ENCODE results near the gene PTPRC. TPM values are rescaled to one million over a fixed set of nuclear protein-coding genes. Genes with fewer than 3 reads are reported as not detected.
A peak's percentile ranks its signal among the peaks of the same experiment; 100 is the strongest.

Gene PTPRC
- total RNA-seq, 1 donor from 2014 or later, result not detected

GRCh38 chr1:198664068-198664788 is 25.4 kb downstream of the PTPRC start:
- Mint-ChIP-seq H3K4me3 (no peak overlapping the region), H3K36me3 (no peaks in the 10 kb centered on the region), H3K27ac (no peak overlapping the region), H3K27me3 (ENCODE audit: low read depth) (no peaks in the 10 kb centered on the region), H3K9me3 (no peaks in the 10 kb centered on the region), H3K4me1 (peaks cover 8% of the 10 kb centered on the region)
- no peak for DNase-seq (ENCODE audit: low spot score in 2 of 2, unreplicated experiment in 2 of 2)
- no peak for TF ChIP-seq CTCF (IDR thresholded peaks at IDR 0.05; ENCODE audit: unreplicated experiment)

GRCh38 chr1:198667186-198667585 is 28.3 kb downstream of the PTPRC start:
- no peaks in the 10 kb centered on the region for H3K36me3 Mint-ChIP-seq
- no peaks in the 10 kb centered on the region for H3K27me3 Mint-ChIP-seq (ENCODE audit: low read depth)
- TF ChIP-seq CTCF (IDR thresholded peaks at IDR 0.05; ENCODE audit: unreplicated experiment), result no peak
- H3K9me3 Mint-ChIP-seq, result no peaks in the 10 kb centered on the region
- H3K4me1 Mint-ChIP-seq, result peaks cover 11% of the 10 kb centered on the region
- no peak overlapping the region for H3K4me3 Mint-ChIP-seq
- H3K27ac Mint-ChIP-seq, result no peak overlapping the region
- no peak for DNase-seq (ENCODE audit: low spot score in 2 of 2, unreplicated experiment in 2 of 2)

- no peak for TF ChIP-seq CTCF (IDR thresholded peaks at IDR 0.05; ENCODE audit: unreplicated experiment)
- Mint-ChIP-seq H3K27ac (peak overlapping the region; percentile 26), H3K4me3 (no peak overlapping the region), H3K9me3 (no peaks in the 10 kb centered on the region), H3K4me1 (peaks cover 11% of the 10 kb centered on the region), H3K27me3 (ENCODE audit: low read depth) (no peaks in the 10 kb centered on the region), H3K36me3 (no peaks in the 10 kb centered on the region)
- no peak for DNase-seq (ENCODE audit: low spot score in 2 of 2, unreplicated experiment in 2 of 2)
Measured at GRCh38 chr1:198667807-198668206, 29.0 kb downstream of the PTPRC start.

- Mint-ChIP-seq H3K27ac (no peak overlapping the region), H3K9me3 (no peaks in the 10 kb centered on the region), H3K36me3 (no peaks in the 10 kb centered on the region), H3K4me3 (no peak overlapping the region), H3K4me1 (peaks cover 11% of the 10 kb centered on the region), H3K27me3 (ENCODE audit: low read depth) (no peaks in the 10 kb centered on the region)
- DNase-seq (ENCODE audit: low spot score in 2 of 2, unreplicated experiment in 2 of 2), result no peak
- no peak for TF ChIP-seq CTCF (IDR thresholded peaks at IDR 0.05; ENCODE audit: unreplicated experiment)
Measured at GRCh38 chr1:198669023-198669698, 30.3 kb downstream of the PTPRC start.

- no peak for DNase-seq (ENCODE audit: low spot score in 2 of 2, unreplicated experiment in 2 of 2)
- H3K27me3 Mint-ChIP-seq (ENCODE audit: low read depth), result no peaks in the 10 kb centered on the region
- H3K4me3 Mint-ChIP-seq, result no peak overlapping the region
- no peaks in the 10 kb centered on the region for H3K9me3 Mint-ChIP-seq
- no peak overlapping the region for H3K27ac Mint-ChIP-seq
- no peaks in the 10 kb centered on the region for H3K36me3 Mint-ChIP-seq
- peaks cover 11% of the 10 kb centered on the region for H3K4me1 Mint-ChIP-seq
- no peak for TF ChIP-seq CTCF (IDR thresholded peaks at IDR 0.05; ENCODE audit: unreplicated experiment)
Measured at GRCh38 chr1:198669771-198670170, 30.9 kb downstream of the PTPRC start.
